Mesangial cell (primary cell): ENCODE results near the gene OBP2A. TPM values are rescaled to one million over a fixed set of nuclear protein-coding genes. Genes with fewer than 3 reads are reported as not detected.

Source experiments
- total RNA-seq: library from RNA; depleted of rRNA; stranded (reverse); fragments of >200 nt; gene quantifications from 2 replicates; pipeline ENCODE4 v1.2.3, GENCODE V29; 2015

The OBP2A gene, protein sequence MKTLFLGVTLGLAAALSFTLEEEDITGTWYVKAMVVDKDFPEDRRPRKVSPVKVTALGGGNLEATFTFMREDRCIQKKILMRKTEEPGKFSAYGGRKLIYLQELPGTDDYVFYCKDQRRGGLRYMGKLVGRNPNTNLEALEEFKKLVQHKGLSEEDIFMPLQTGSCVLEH
- not detected in 2 replicates for total RNA-seq

DNA sequence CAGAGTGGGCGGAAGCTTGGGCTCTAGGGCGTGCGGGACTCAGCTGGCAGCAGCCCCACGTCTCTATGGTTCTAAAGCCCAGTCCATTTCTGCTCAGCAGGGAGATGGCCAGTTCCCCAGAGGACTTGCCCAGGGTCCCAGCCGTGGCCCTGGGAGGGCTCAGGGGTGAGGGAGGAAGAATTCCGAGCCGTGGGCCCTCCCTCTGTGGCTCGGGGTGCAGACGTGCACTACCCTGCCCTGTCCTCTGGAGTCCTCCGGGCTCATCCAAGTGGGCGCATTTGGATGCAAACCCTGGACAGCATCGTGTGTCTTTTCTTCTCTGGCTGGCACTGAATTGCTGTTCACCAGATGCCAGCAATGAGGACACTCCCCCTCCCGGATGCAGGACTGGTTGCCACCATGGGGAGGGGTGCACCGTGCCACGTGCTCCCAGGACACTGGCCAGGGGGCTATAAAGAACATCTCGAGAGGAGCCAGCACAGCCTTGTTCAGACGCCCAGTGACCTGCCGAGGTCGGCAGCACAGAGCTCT lies at the start of gene OBP2A:
Gene OBP2A, plus strand, starts transcription at position 481 of the 531 bp plus-strand sequence. CDS start 55 bp downstream, outside the sequence.

DNA sequence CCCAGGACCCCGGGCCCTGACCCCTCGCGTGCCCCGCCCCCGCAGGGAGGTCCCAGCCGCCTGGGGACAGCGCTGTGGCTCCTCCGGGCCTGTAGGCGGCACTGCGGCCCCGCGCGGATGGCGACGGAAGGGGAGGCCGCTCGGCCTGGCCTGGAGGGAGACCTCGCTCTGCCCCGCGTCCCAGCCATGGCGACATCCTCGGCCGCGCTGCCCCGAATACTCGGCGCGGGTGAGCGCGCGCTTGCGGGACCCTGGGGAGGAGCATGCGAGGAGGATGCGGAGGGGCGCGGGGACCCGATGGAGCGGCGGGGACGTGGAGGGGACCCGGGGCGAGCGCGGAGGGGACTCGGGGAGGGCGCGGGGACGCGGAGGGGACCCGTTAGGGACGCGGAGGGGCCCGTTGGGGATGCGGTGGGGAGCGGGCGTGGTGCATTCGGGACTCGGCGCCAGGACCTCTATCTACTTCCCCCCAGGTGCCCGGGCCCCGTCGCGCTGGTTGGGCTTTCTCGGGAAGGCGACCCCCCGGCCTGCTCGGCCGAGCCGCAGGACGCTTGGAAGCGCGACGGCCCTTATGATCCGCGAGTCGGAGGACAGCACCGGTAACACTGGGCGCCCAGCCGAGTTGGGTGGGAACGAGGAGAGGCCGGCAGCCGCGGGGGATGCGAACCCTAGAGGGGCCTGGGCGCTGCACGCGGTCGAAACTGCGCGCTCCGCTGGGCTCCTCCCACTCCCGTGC lies 45.2 kb upstream of the OBP2A start, which contains the start of gene MRPS2:
Gene MRPS2, plus strand, starts transcription at position 158 of the 736 bp plus-strand sequence. Its CDS starts 29 bp downstream, at position 187.

GRCh38 chr9:135520916-135521607 lies 24.9 kb upstream of the OBP2A start, which contains the start of gene LCN1:
Gene LCN1, plus strand, starts transcription at chr9:135521440. Its CDS starts 58 bp downstream, at chr9:135521498.

DNA sequence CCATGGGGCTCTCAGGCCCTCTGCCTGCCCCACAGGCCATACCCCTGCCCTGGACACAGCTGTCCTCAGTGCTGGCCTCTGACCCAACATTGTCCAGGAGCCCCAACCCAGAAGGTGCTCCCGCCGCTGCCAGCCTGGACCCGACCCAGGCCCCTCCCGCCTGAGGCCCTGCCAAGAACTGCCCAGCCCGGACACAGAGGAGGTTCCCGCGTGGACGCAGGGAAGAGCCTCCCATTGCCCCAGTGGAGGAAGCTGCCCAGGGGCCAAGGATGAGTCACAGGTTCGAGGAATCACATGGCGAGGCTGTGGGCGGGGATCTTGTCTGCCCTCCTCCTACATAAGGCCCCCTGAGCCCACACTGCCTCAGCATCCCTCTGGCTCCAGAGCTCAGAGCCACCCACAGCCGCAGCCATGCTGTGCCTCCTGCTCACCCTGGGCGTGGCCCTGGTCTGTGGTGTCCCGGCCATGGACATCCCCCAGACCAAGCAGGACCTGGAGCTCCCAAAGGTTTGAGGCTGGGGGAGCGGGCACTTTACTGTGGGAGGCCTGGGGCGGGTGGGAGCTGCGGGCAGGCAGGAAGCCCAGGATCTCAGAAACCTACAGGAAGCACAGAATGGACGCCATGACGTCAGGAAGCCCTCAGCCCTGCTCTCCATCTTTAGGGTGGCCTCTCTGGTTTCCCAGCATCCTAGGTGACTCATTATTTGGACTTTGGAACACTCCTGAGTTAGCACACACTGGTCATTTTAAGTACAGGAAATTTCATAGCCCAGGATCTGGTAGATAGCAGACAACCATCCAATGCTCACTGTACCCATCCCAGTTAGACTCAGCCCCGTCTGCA lies 15.7 kb downstream of the OBP2A start, which contains the start of gene PAEP:
Gene PAEP, plus strand, starts transcription at position 366 of the 844 bp plus-strand sequence.

Other genes with a start within 250 kb of the OBP2A start
- gene PPP1R26, start 66.3 kb upstream of the OBP2A start, total RNA-seq, result 17.1 and 23.1 TPM in 2 replicates
- 67.8 and 85.9 TPM in 2 replicates for gene MRPS2, start 45.4 kb upstream of the OBP2A start, total RNA-seq
- gene LCN1, start 24.7 kb upstream of the OBP2A start, total RNA-seq, result not detected in 2 replicates
- not detected in 2 replicates for gene PAEP, start 15.6 kb downstream of the OBP2A start, total RNA-seq
- not detected in 2 replicates for gene GLT6D1, start 93.4 kb downstream of the OBP2A start, total RNA-seq
- not detected in 2 replicates for gene LCN9, start 117.2 kb downstream of the OBP2A start, total RNA-seq
- not detected in 2 replicates for gene SOHLH1, start 153.4 kb downstream of the OBP2A start, total RNA-seq
- gene KCNT1, start 156.1 kb downstream of the OBP2A start, total RNA-seq, result not detected in 2 replicates